ENCODE data around the gene SYT5. TPM values are rescaled to one million over a fixed set of nuclear protein-coding genes. Genes with fewer than 3 reads are reported as not detected.
A peak's percentile ranks its signal among the peaks of the same experiment; 100 is the strongest.

Gene SYT5
- total RNA-seq, 1 experiment from 2014 or later, result 4.5 TPM

- no peak for TF ChIP-seq CTCF (conservative IDR thresholded peaks at IDR 0.05)
- H3K4me3 Mint-ChIP-seq, result peak overlapping the region; percentile 7 to 62; a peak in 3 of 5 replicates
- peaks cover 0 to 5% of the 10 kb centered on the region in 2 experiments; a peak in 3 of 5 replicates for H3K9me3 Mint-ChIP-seq
- H2BK20ac ChIP-seq (ENCODE audit: low read depth, low read length, poor library complexity, severe bottlenecking), result no peak overlapping the region
- no peaks in the 10 kb centered on the region for H3K4me1 ChIP-seq (ENCODE audit: insufficient read depth, low read length)
- no peak overlapping the region for H3K9ac ChIP-seq (ENCODE audit: extremely low read depth, insufficient read length, low read length)
- H3K36me3 Mint-ChIP-seq (ENCODE audit: insufficient read depth in 1 of 3, low read depth in 3 of 3), result no peaks in the 10 kb centered on the region
- H3K4me1 Mint-ChIP-seq, result peaks cover 9 to 12% of the 10 kb centered on the region in 2 experiments
- peaks cover 32% of the 10 kb centered on the region for H3K27me3 Mint-ChIP-seq (ENCODE audit: low read depth)
- no peak overlapping the region for H2AK5ac ChIP-seq (ENCODE audit: insufficient read length, low read length)
- no peak overlapping the region for H2BK5ac ChIP-seq (ENCODE audit: insufficient read length, low read length)
- WGBS (ENCODE audit: extremely low coverage, insufficient read length, low lambda C conversion rate), result no CpG with 5 or more reads among the region's 29 CpGs
- H4K5ac ChIP-seq (ENCODE audit: insufficient read length, low read depth, low read length), result no peak overlapping the region
- no peaks in the 10 kb centered on the region for H3K79me1 ChIP-seq (ENCODE audit: insufficient read depth, low read depth, low read length, poor library complexity, severe bottlenecking)
- H4K8ac ChIP-seq (replicated peaks; ENCODE audit: insufficient read length, low read depth, low read length), result no peak overlapping the region
- no peaks in the 10 kb centered on the region for H4K20me1 ChIP-seq (ENCODE audit: control insufficient read depth, insufficient read depth, insufficient read length)
- no peak overlapping the region; the same call in 1 of the 2 replicates for H3K14ac ChIP-seq (ENCODE audit: insufficient read depth, low read length)
- no peak overlapping the region for H3T11ph ChIP-seq (ENCODE audit: low read length)
- H3K27me3 ChIP-seq (ENCODE audit: insufficient read depth, low read length), result no peaks in the 10 kb centered on the region
- H3K79me2 ChIP-seq (ENCODE audit: insufficient read depth, low read length), result no peaks in the 10 kb centered on the region
- H2BK120ac ChIP-seq (ENCODE audit: low read depth, low read length, poor library complexity, severe bottlenecking), result no peak overlapping the region
- no peak overlapping the region for H3K27ac ChIP-seq (ENCODE audit: insufficient read length, low read depth, low read length)
- no peak overlapping the region for H2AFZ ChIP-seq (ENCODE audit: low read length)
- no peak overlapping the region for H3K18ac ChIP-seq (ENCODE audit: insufficient read length, low read depth, low read length)
- peak; percentile 87 for DNase-seq
- H3K27ac Mint-ChIP-seq, result peak overlapping the region in 2 of 3 experiments; percentile 72 to 78; a peak in 2 of 7 replicates
- H4K91ac ChIP-seq (ENCODE audit: insufficient read length, low read depth, low read length), result no peak overlapping the region
- H3K56ac ChIP-seq (ENCODE audit: insufficient read length, low read depth, low read length), result no peak overlapping the region
- no peak overlapping the region for H3K23ac ChIP-seq (ENCODE audit: insufficient read length, low read depth, low read length)
- no peak overlapping the region for H2BK12ac ChIP-seq (ENCODE audit: insufficient read length, low read depth, low read length)
- no peaks in the 10 kb centered on the region for H3K23me2 ChIP-seq (ENCODE audit: insufficient read length, low read depth, low read length, poor library complexity, severe bottlenecking)
- H3K4me2 ChIP-seq (ENCODE audit: insufficient read depth, insufficient read length, low read length), result peak overlapping the region; percentile 12
- H3K9me3 ChIP-seq (ENCODE audit: control insufficient read depth, low read depth, low read length), result no peaks in the 10 kb centered on the region
- no peak overlapping the region for H2BK15ac ChIP-seq (ENCODE audit: low read depth, low read length)
- no peak overlapping the region for H3K4ac ChIP-seq (ENCODE audit: low read depth, low read length)
These were observed 26.8 kb upstream of the SYT5 start for GRCh38 chr19:55206664-55207500.

Data from H9 (cell line).